Keratinocyte (primary cell): ENCODE data around the gene MRPL52.

Experiments used
- CTCF ChIP-seq, 3 experiments: IDR thresholded peaks in 1 of 3; conservative IDR thresholded peaks in 1 of 3; optimal IDR thresholded peaks in 1 of 3; 2 replicates in 2 of 3; 3 replicates in 1 of 3; pipeline versions ENCODE3 to v1.5.1; 2011; ENCODE audit warnings: low read length in 3 of 3, mild to moderate bottlenecking in 3 of 3, moderate library complexity in 2 of 3, control low read depth in 1 of 3, inconsistent platforms in 1 of 3; ENCODE audit not compliant: insufficient read depth in 2 of 3; ENCODE audit errors: extremely low read depth in 1 of 3
- EZH2 ChIP-seq: IDR thresholded peaks from one replicate; pipeline ENCODE4 v1.6.1; 2012; ENCODE audit warnings: inconsistent platforms, mild to moderate bottlenecking, low read length, moderate library complexity

- no peak for TF ChIP-seq CTCF (optimal IDR thresholded peaks at IDR 0.05 in 1 of 3, IDR thresholded peaks at IDR 0.05 in 1 of 3, conservative IDR thresholded peaks at IDR 0.05 in 1 of 3; ENCODE audit: extremely low read depth in 1 of 3, insufficient read depth in 2 of 3, low read length in 3 of 3)
- TF ChIP-seq EZH2, result no peak
These were observed 32.4 kb upstream of the MRPL52 start for GRCh38 chr14:22797017-22797917.
